Cardiac muscle cell (in vitro differentiated cells and primary cell): ENCODE data around the gene SQSTM1. TPM values are rescaled to one million over a fixed set of nuclear protein-coding genes. Genes with fewer than 3 reads are reported as not detected.

Experiments used
- DNase-seq, 2 donors: peaks; one replicate each; pipeline versions ENCODE4 v3.0.0 to v3.0.0-alpha.2; 2010 to 2017; ENCODE audit warnings: low read depth in 1 of 2, low spot score in 1 of 2
- H3K27ac ChIP-seq: fragments of 200-600 bp; sonication (generic); 2 replicates; pipeline ENCODE4 v1.5.1; 2016
- H3K27me3 ChIP-seq: fragments of 200-600 bp; sonication (generic); 2 replicates; pipeline ENCODE4 v1.6.0; 2016; ENCODE audit warnings: control low read depth
- H3K36me3 ChIP-seq: fragments of 200-600 bp; sonication (generic); 2 replicates; pipeline ENCODE4 v1.5.1; 2016; ENCODE audit warnings: control low read depth
- H3K4me1 ChIP-seq: fragments of 200-600 bp; sonication (generic); 2 replicates; pipeline ENCODE4 v1.8.1; 2017; ENCODE audit warnings: low read depth, mild to moderate bottlenecking, mixed run types
- H3K4me3 ChIP-seq: fragments of 200-600 bp; sonication (generic); 2 replicates; pipeline ENCODE4 v1.5.1; 2016; ENCODE audit warnings: mild to moderate bottlenecking
- H3K9me3 ChIP-seq: fragments of 200-600 bp; sonication (generic); 2 replicates; pipeline ENCODE4 v1.5.1; 2017; ENCODE audit warnings: low read depth, mild to moderate bottlenecking, control low read depth
- CTCF ChIP-seq: IDR thresholded peaks from 2 replicates; pipeline ENCODE4 v1.5.1; 2012; ENCODE audit warnings: low read depth, mild to moderate bottlenecking, low read length
- polyA plus RNA-seq: library from polyadenylated mRNA; unstranded; fragments of >200 nt; fragmentation: Nextera tagmentation; extraction: Ambion mirVana; gene quantifications from 2 replicates; pipeline ENCODE4 v1.2.1, GENCODE V29; 2016
- total RNA-seq: library from RNA; depleted of rRNA; stranded (reverse); fragments of >200 nt; gene quantifications from 2 replicates; pipeline ENCODE4 v1.2.3, GENCODE V29; 2016

SQSTM1 gene
- total and polyA plus RNA-seq, 2 experiments from 2014 or later: 110 to 144 TPM

- Histone ChIP-seq H3K4me1 (peaks cover 23% of the 10 kb centered on the region), H3K9me3 (no peaks in the 10 kb centered on the region), H3K4me3 (no peak overlapping the region), H3K27me3 (no peaks in the 10 kb centered on the region), H3K36me3 (peaks cover 23% of the 10 kb centered on the region), H3K27ac (no peak overlapping the region)
- TF ChIP-seq CTCF: no peak
- no peak for DNase-seq
Observed at GRCh38 chr5:179873588-179874110, 52.9 kb downstream of the SQSTM1 start.

- Histone ChIP-seq H3K27me3 (no peaks in the 10 kb centered on the region), H3K36me3 (peaks cover 23% of the 10 kb centered on the region), H3K4me1 (peaks cover 18% of the 10 kb centered on the region), H3K4me3 (no peak overlapping the region), H3K27ac (no peak overlapping the region), H3K9me3 (no peaks in the 10 kb centered on the region)
- TF ChIP-seq CTCF: no peak
- DNase-seq: no peak
Observed at GRCh38 chr5:179874136-179874535, 53.4 kb downstream of the SQSTM1 start.

GRCh38 chr5:179874536-179875292 is 54.0 kb downstream of the SQSTM1 start:
- Histone ChIP-seq H3K27ac (no peak overlapping the region), H3K27me3 (no peaks in the 10 kb centered on the region), H3K4me1 (peaks cover 12% of the 10 kb centered on the region), H3K36me3 (peaks cover 23% of the 10 kb centered on the region), H3K9me3 (no peaks in the 10 kb centered on the region), H3K4me3 (no peak overlapping the region)
- TF ChIP-seq CTCF: no peak
- DNase-seq: no peak

GRCh38 chr5:179875741-179876609 is 55.3 kb downstream of the SQSTM1 start:
- Histone ChIP-seq H3K27ac (no peak overlapping the region), H3K4me1 (peaks cover 2% of the 10 kb centered on the region), H3K36me3 (peaks cover 23% of the 10 kb centered on the region), H3K27me3 (no peaks in the 10 kb centered on the region), H3K4me3 (no peak overlapping the region), H3K9me3 (no peaks in the 10 kb centered on the region)
- no peak for DNase-seq
- no peak for TF ChIP-seq CTCF

- Histone ChIP-seq H3K36me3 (peaks cover 23% of the 10 kb centered on the region), H3K27me3 (no peaks in the 10 kb centered on the region), H3K4me3 (no peak overlapping the region), H3K27ac (no peak overlapping the region), H3K9me3 (no peaks in the 10 kb centered on the region), H3K4me1 (no peaks in the 10 kb centered on the region)
- no peak for TF ChIP-seq CTCF
- no peak for DNase-seq
Observed at GRCh38 chr5:179876610-179876952, 55.9 kb downstream of the SQSTM1 start.
